HTR-8/SVneo (cell line): ENCODE data around the gene SPAG6.
"Not testable (repeated sequence)": the region's sequence is repeated elsewhere in the genome, so short reads cannot be mapped to it uniquely, and the experiment has no call there.

Source experiments
- DNase-seq: peaks from one replicate; pipeline ENCODE4 v3.0.0; 2011; ENCODE audit warnings: low spot score, mixed read lengths; ENCODE audit not compliant: insufficient read length
- FAIRE-seq: peaks from 2 replicates; lab custom pipeline; 2011; peaks lifted over from hg19 to GRCh38; lab: Jason Lieb, UNC

Gene SPAG6

GRCh38 chr10:22345301-22346095, at the start of gene SPAG6:
TSS of gene SPAG6 (plus strand) at chr10:22345496. CDS start at chr10:22345612, 116 bp downstream.
- FAIRE-seq (no peak), DNase-seq (no peak)

- DNase-seq: no peak
- no peak for FAIRE-seq
Observed at GRCh38 chr10:22301193-22301592, 44.1 kb upstream of the SPAG6 start.

DNA sequence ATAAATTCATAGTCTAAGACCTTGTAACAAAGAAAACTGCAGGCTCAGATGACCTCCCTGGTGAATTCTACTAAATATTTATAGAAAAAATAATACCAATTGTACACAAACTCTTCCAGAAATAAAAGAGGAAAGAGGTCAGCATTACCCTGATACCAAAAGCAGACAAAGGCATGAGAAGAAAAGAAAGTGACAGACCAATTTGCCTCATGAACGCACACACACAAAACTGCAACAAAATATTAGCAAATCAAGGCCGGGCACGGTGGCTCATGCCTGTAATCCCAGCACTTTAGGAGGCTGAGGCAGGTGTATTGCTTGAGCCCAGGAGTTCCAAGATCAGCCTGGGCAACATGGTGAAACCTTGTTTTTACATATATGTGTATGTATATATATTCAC, 41.8 kb upstream of the SPAG6 start:
- DNase-seq (no peak), FAIRE-seq (no peak)

DNA sequence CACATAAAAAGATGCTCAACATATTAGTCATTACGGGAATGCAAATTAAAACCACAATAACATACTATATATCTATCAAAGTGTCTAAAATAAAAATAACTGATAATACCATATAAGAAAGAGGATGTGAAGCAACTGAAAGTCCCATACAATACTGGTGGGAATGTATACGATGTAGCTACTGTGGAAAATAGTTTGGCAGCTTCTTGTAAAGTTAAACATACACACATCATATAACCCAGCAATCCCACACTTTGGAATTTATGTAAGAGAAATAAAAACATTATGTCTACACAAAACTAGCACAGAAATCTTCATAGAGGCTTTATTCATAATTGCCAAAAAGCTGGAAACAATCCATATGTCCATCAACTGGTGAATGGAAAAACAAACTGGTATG, 39.6 kb upstream of the SPAG6 start:
- DNase-seq: no peak
- FAIRE-seq: no peak

DNA sequence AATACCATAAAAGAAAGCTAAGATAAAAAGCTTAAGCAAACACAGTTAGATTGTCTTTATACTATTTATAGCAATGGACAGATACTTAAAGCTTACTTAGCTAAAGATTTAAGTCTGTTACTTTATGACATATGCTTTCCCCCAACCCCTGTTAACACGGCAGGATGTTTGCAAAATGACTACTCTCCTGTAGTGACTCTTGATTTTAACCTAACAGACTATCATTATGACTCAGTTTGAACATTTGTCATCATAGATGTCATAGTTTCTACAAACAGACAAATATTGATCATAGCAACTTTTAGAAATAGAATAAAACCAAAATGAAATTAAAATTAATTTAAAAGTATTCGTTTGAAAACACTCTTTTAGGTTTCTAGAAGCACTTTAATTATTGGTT, 36.9 kb upstream of the SPAG6 start:
- FAIRE-seq (no peak), DNase-seq (no peak)

DNA sequence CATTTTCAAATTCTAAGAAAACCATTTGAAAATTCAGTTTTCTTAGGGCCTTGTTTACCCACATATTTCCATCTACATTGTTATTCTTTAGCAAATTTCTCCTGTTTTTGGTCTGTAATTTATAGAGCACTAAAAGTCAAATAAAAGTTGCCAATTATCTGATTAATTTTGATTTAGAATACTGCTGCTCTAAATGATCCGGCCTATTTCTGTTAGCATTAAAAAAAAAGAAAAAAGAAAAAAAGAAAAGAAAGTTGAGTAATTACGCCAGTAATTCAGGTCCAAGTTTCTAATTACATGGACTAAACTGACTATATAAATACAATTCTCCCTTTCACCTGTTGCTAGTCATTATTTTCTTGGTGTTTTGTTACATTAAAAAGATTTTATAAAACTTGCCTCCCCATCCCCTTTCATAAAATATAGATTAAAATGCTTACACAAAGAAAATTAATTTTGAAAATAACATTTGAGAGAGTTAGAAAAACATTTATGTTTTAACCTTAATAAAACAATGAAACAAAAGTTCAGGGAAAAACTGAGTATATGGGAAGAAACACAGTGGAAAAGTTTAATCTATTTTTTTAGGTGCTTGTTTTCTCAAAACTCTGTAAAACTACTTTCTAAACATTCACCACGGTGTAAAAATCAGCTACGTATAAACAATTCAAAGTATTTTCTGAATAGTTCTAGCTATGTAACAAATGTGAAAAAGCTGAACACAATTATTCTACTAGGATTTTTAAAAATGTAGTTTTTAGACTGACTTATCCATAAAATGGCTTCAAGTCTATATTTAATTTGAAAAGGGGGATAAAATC, 35.9 kb upstream of the SPAG6 start:
- FAIRE-seq: no peak

GRCh38 chr10:22310012-22310411, 35.3 kb upstream of the SPAG6 start:
- not testable (repeated sequence) for FAIRE-seq

More for the DNA sequence above, 35.9 kb upstream of the SPAG6 start:
- DNase-seq: no peak

DNA sequence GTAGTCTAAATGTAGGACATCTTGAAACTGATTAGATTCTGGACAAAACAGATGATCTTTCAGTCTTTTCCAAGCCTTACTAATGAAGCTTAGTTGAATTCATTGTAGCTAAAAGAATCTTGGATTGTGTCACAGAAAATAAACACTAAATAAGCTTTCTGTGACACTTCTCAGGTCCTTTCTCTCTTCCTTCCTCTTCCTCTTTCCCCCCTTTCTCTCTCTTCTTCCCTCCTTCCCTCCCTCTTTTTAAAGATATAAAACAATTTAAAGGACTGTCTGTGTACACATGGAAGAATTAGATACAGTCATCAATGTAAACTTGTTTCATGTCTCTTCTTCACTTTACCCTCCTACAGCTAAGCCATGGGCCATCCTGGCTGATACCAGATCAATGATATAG, 34.4 kb upstream of the SPAG6 start:
- DNase-seq (no peak), FAIRE-seq (no peak)

More at GRCh38 chr10:22310012-22310411, 35.3 kb upstream of the SPAG6 start:
- not testable (repeated sequence) for DNase-seq

DNA sequence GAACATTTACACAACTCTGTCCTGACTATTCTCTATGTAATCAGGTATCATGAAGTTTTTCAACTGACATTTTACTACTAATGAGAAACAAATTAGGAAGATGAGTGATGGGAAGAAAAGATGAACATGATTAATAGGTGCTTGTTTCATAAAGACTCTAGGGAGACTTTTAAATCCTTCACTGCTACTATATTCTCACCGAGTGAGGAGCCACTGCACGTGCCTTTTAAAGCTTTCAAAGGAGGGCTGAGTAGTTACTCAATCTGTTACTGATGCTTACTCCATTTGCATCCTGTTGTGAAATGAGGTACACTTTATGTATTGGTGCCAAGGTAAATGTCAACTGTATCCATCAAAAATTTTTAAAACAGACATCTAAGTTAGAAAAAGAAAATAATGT, 30.4 kb upstream of the SPAG6 start:
- FAIRE-seq (no peak), DNase-seq (no peak)

- no peak for DNase-seq
- FAIRE-seq: no peak
Observed at GRCh38 chr10:22315455-22316285, 29.6 kb upstream of the SPAG6 start.

GRCh38 chr10:22316286-22317075, 28.8 kb upstream of the SPAG6 start, which contains the start of gene COMMD3:
TSS of gene COMMD3 (plus strand) at chr10:22316388. CDS start at chr10:22316418, 30 bp downstream.
- DNase-seq (no peak), FAIRE-seq (peak; percentile 93)

GRCh38 chr10:22317076-22317370, 28.3 kb upstream of the SPAG6 start:
- DNase-seq (no peak), FAIRE-seq (no peak)

GRCh38 chr10:22317771-22318565, 27.3 kb upstream of the SPAG6 start:
- FAIRE-seq (no peak), DNase-seq (no peak)

DNA sequence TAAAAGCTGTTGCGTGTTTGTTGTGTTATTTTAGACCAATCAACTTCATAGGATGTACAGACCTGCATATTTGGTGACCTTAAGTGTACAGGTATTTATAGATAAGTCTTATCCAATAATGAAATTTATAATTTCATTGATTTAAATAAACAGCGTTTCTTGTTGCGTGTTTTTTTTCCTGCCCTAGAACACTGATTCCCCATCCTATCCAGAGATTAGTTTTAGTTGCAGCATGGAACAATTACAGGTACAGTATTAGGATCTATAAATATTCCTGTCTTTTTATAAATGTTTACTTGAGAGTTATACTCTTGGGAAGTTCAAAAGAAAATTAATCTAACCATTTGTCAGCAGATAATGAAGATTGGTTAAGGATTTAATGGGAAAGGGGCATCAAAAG, 26.5 kb upstream of the SPAG6 start:
- no peak for FAIRE-seq
- no peak for DNase-seq

DNA sequence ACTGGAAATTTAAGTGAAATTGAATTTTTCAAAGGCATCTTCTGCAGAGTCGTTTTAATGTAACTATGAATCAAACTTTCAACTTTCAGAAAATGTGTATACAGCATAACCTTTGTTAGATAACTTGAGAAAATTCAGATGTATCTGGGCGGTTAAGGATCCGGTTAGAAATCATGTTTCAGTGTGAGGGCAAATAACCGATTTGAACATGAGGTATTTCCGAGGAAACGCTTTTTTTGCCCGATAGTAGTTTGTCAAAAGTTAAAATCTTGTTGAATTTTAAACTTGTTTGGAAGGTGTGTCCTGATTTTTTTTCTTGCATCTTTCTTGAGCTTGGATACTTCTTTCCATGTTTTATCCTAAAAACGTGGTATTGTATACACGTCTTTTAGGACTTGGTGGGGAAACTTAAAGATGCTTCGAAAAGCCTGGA, 25.7 kb upstream of the SPAG6 start:
- FAIRE-seq (no peak), DNase-seq (no peak)

DNA sequence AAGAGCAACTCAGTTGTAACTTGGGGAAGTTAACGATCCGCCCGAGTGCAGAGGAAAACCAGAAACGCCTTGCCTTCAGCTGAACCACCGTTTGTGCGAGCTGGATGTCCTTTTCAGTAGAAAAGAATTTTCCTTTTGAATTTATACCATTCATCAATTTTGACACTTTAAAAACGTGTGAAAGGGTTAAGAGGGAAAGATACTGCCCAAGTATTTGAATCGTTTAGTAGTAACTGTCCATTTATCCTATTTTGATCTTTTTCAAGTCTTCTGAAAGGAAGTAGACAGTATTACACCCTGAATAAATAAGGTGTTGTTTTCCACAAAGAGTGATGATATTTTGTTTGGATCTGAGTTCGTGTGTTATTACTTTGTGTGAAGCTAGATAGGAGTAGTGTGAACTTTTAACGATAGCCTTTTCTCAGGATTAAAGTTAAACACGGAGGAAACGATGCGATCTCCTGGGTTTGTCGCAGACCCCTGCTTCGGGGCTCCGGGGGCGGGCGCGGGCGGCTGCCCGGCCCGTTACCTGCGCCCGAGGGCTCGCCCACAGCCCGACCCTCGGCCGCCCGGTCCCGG, 25.2 kb upstream of the SPAG6 start:
- no peak for DNase-seq
- no peak for FAIRE-seq

DNA sequence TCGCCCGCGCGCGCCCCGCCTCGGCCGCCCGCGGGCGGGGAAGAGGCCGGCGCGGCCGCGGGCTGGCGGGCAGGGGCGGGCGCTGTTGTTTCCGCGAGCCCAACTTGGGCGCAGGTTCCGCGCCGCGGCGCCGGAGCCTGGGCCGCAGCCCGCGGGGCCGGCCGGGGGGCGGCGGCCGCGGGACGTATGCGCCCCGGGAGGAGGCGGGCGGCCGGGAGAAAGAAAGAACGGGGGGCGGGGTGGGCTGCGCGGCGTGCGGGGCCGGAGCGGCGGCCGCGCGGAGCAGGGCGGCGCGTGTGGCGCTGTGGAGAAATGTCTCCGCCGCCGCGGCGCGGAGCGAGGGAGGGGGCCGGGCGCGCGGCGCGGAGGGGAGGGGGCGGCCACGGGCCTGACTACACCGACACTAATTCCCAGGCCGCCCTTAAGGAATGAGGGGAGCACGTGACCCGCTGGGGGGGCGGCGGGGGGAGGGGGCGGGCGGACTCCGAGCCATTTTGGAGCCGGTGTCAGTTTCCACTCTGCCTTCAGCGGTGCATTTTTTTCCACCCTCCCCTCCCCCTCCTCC, 24.6 kb upstream of the SPAG6 start, which contains the start of gene BMI1:
TSS of gene BMI1 (plus strand) at position 509 of the 565 bp plus-strand sequence. CDS start 5,351 bp downstream, outside the sequence.
- FAIRE-seq: no peak

More for the DNA sequence above, 24.6 kb upstream of the SPAG6 start, which contains the start of gene BMI1:
- DNase-seq: peak; percentile 68
